Trophoblast cell (in vitro differentiated cells and primary cell): ENCODE measurements around the gene MTR.

ENCODE experiments used
- DNase-seq, 2 donors: peaks; one replicate each; pipeline ENCODE4 v3.0.0-alpha.2; 2016
- H2AFZ ChIP-seq: 2 replicates; pipeline ENCODE4 v1.6.1; 2013; ENCODE audit warnings: low read length, moderate library complexity, mild to moderate bottlenecking; ENCODE audit not compliant: insufficient read depth, poor library complexity
- H2AK5ac ChIP-seq: 2 replicates; pipeline ENCODE4 v1.6.1; 2013; ENCODE audit warnings: mild to moderate bottlenecking, low read length
- H2BK120ac ChIP-seq: 2 replicates; pipeline ENCODE4 v1.6.1; 2013; ENCODE audit warnings: low read length, mild to moderate bottlenecking, moderate library complexity; ENCODE audit not compliant: insufficient read depth, poor library complexity
- H2BK12ac ChIP-seq: 2 replicates; pipeline ENCODE4 v1.6.1; 2013; ENCODE audit warnings: mild to moderate bottlenecking, low read length, moderate library complexity
- H2BK5ac ChIP-seq: 2 replicates; pipeline ENCODE4 v1.6.1; 2013; ENCODE audit warnings: low read length, low read depth, moderate library complexity, mild to moderate bottlenecking; ENCODE audit not compliant: poor library complexity
- H3K14ac ChIP-seq: 2 replicates; pipeline ENCODE4 v1.6.1; 2013; ENCODE audit warnings: mild to moderate bottlenecking, low read length
- H3K18ac ChIP-seq: 2 replicates; pipeline ENCODE4 v1.6.1; 2013; ENCODE audit warnings: mild to moderate bottlenecking, low read length
- H3K23ac ChIP-seq: 2 replicates; pipeline ENCODE4 v1.6.1; 2013; ENCODE audit warnings: low read length
- H3K27ac ChIP-seq: 2 replicates; pipeline ENCODE4 v1.5.1; 2013; ENCODE audit warnings: low read depth, mild to moderate bottlenecking, inconsistent platforms, low read length, moderate library complexity
- H3K27me3 ChIP-seq: 2 replicates; pipeline ENCODE4 v1.6.1; 2013; ENCODE audit warnings: inconsistent platforms, mild to moderate bottlenecking, low read length, moderate library complexity; ENCODE audit not compliant: insufficient read depth
- H3K36me3 ChIP-seq, 2 experiments: 1 replicate in 1 of 2; 2 replicates in 1 of 2; pipeline ENCODE4 v1.6.1; 2013; ENCODE audit warnings: low read length in 2 of 2, mild to moderate bottlenecking in 2 of 2, moderate library complexity in 1 of 2; ENCODE audit not compliant: insufficient read depth in 2 of 2, control insufficient read depth in 1 of 2
- H3K4ac ChIP-seq: 2 replicates; pipeline ENCODE4 v1.6.1; 2013; ENCODE audit warnings: low read depth, mild to moderate bottlenecking, low read length, moderate library complexity
- H3K4me1 ChIP-seq, 2 experiments: 1 replicate in 1 of 2; 2 replicates in 1 of 2; pipeline ENCODE4 v1.6.1; 2013; ENCODE audit warnings: low read length in 2 of 2, mild to moderate bottlenecking in 2 of 2, moderate library complexity in 1 of 2; ENCODE audit not compliant: insufficient read depth in 2 of 2, control insufficient read depth in 1 of 2
- H3K4me2 ChIP-seq: 2 replicates; pipeline ENCODE4 v1.6.1; 2013; ENCODE audit warnings: inconsistent platforms, mild to moderate bottlenecking, low read length, moderate library complexity
- H3K4me3 ChIP-seq: 2 replicates; pipeline ENCODE4 v1.5.1; 2013; ENCODE audit warnings: mild to moderate bottlenecking, low read depth, low read length, inconsistent platforms
- H3K79me1 ChIP-seq: one replicate; pipeline ENCODE4 v1.6.1; 2013; ENCODE audit warnings: low read length
- H3K79me2 ChIP-seq: 2 replicates; pipeline ENCODE4 v1.6.1; 2013; ENCODE audit warnings: low read length, mild to moderate bottlenecking; ENCODE audit not compliant: control insufficient read depth, insufficient read depth, poor library complexity
- H3K9ac ChIP-seq: 2 replicates; pipeline ENCODE4 v1.6.1; 2013; ENCODE audit warnings: mild to moderate bottlenecking, low read length
- H3K9me3 ChIP-seq: 2 replicates; pipeline ENCODE4 v1.6.1; 2013; ENCODE audit warnings: low read depth, mild to moderate bottlenecking, control low read depth, inconsistent platforms, low read length; ENCODE audit not compliant: insufficient read depth
- H4K12ac ChIP-seq: 2 replicates; pipeline ENCODE4 v1.6.1; 2013; ENCODE audit warnings: low read depth, mild to moderate bottlenecking, low read length, moderate library complexity
- H4K8ac ChIP-seq: 2 replicates; pipeline ENCODE4 v1.6.1; 2013; ENCODE audit warnings: low read depth, mild to moderate bottlenecking, low read length, moderate library complexity
- H4K91ac ChIP-seq: one replicate; pipeline ENCODE4 v1.6.1; 2013; ENCODE audit warnings: low read depth, mild to moderate bottlenecking, low read length, moderate library complexity
- WGBS: extraction: QIAGEN DNeasy Blood & Tissue Kit; methylation state at CpG from one replicate; pipeline ENCODE4 v1.1.7; 2013; ENCODE audit warnings: missing lambda C conversion rate; ENCODE audit not compliant: insufficient read length, insufficient coverage; ENCODE audit errors: extremely low coverage; 5-methylcytosine and 5-hydroxymethylcytosine counted together

The MTR gene

DNA sequence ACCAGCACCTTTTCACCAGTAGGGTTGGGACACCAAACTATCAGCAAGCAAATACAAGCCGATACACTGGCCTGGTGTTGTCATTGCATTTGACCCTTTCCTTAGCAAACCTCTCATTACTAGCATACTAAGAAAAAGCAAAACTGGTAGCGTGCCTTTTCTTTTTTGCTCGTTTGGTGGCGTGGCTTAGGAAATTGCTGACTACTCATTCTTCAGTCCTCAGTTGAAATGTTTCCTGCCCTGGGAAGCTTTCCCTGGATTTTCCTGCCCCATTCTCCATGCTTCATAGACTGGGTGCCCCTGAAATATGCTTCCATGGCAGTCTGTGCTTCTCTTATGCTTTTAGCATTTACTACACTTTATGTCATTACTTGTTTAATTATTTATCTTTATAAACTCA, 42.0 kb downstream of the MTR start:
- Histone ChIP-seq H3K4me3 (no peak overlapping the region), H3K4me2 (no peak overlapping the region), H3K4ac (no peak overlapping the region), H2AK5ac (peak overlapping the region; percentile 90), H2BK12ac (no peak overlapping the region), H3K9me3 (no peaks in the 10 kb centered on the region), H3K27ac (peak overlapping the region; percentile 56), H3K36me3 (peaks cover 5 to 8% of the 10 kb centered on the region in 2 experiments), H2BK5ac (no peak overlapping the region), H3K23ac (peak overlapping the region; percentile 56), H4K12ac (no peak overlapping the region), H4K91ac (peak overlapping the region; percentile 19), H3K18ac (no peak overlapping the region), H3K9ac (no peak overlapping the region), H2BK120ac (peak overlapping the region; percentile 62), H3K79me2 (no peaks in the 10 kb centered on the region), H3K79me1 (peaks cover 3% of the 10 kb centered on the region), H3K4me1 (peaks cover 2 to 13% of the 10 kb centered on the region in 2 experiments), H2AFZ (no peak overlapping the region), H3K14ac (no peak overlapping the region), H4K8ac (no peak overlapping the region), H3K27me3 (no peaks in the 10 kb centered on the region)
- WGBS, result no CpG with 5 or more reads among the region's 4 CpGs
- DNase-seq, result no peak

DNA sequence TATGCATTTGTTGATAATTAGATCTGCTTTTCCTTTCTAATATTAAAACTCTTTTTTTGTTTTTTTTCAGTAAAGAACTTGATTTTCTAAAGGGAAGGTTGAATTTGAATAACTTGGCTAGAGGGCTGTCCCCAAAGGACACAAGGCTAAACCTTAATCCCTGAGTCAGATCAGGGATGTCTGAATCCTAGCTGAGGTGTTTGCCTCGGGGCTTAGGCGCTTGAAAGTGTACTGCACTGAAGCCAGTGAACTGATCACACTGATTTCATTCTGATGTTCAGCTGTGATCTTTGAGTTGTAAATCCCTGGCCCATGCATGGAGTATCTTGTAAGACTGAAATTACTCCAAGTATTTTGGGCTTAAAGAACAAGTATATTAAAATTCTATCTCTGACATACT, 42.8 kb downstream of the MTR start:
- H3K27me3 ChIP-seq, result no peaks in the 10 kb centered on the region
- no peak overlapping the region for H4K12ac ChIP-seq
- no peak overlapping the region for H2BK5ac ChIP-seq
- no peak overlapping the region for H3K18ac ChIP-seq
- peaks cover 2 to 13% of the 10 kb centered on the region in 2 experiments for H3K4me1 ChIP-seq
- H3K14ac ChIP-seq, result no peak overlapping the region
- no peak overlapping the region for H2BK12ac ChIP-seq
- peaks cover 4 to 5% of the 10 kb centered on the region in 2 experiments for H3K36me3 ChIP-seq
- no peak overlapping the region for H3K4me2 ChIP-seq
- H4K8ac ChIP-seq, result no peak overlapping the region
- H3K27ac ChIP-seq, result no peak overlapping the region
- no peaks in the 10 kb centered on the region for H3K9me3 ChIP-seq
- H2BK120ac ChIP-seq, result no peak overlapping the region
- no peak overlapping the region for H2AFZ ChIP-seq
- H3K9ac ChIP-seq, result no peak overlapping the region
- H3K79me1 ChIP-seq, result peaks cover 3% of the 10 kb centered on the region
- H3K4ac ChIP-seq, result no peak overlapping the region
- H2AK5ac ChIP-seq, result no peak overlapping the region
- no peaks in the 10 kb centered on the region for H3K79me2 ChIP-seq
- no peak overlapping the region for H3K4me3 ChIP-seq
- H3K23ac ChIP-seq, result no peak overlapping the region
- WGBS, result no CpG with 5 or more reads among the region's 2 CpGs
- DNase-seq, result no peak
- H4K91ac ChIP-seq, result no peak overlapping the region

DNA sequence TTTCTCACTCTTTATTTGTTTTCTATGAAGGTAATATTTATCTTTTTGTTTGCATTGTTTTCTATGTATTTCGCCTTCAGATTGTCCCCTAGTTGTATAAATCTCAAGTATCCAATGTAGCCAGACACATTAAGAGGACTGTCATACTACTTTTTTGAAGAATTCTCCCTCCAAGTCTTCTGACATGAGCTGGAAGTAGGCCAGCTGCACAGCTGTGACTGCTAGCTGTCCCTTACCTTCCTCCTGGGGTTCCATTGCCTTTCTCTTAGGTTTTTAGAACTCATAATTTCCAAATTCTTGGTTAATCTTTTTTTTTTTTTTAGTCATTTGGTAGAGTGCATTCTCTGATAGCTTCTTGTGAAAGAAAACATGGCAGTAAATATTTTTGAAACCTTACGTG, 46.2 kb downstream of the MTR start:
- no peak overlapping the region for H3K23ac ChIP-seq
- no peaks in the 10 kb centered on the region for H3K27me3 ChIP-seq
- H4K12ac ChIP-seq, result no peak overlapping the region
- H3K27ac ChIP-seq, result no peak overlapping the region
- no peak overlapping the region for H3K9ac ChIP-seq
- H3K4me1 ChIP-seq, result peaks cover 3 to 16% of the 10 kb centered on the region in 2 experiments
- H3K4me3 ChIP-seq, result no peak overlapping the region
- H2AFZ ChIP-seq, result no peak overlapping the region
- no peak overlapping the region for H3K4ac ChIP-seq
- no peaks in the 10 kb centered on the region for H3K9me3 ChIP-seq
- no peak overlapping the region for H4K91ac ChIP-seq
- no CpG with 5 or more reads among the region's 2 CpGs for WGBS
- H3K14ac ChIP-seq, result no peak overlapping the region
- H3K79me2 ChIP-seq, result no peaks in the 10 kb centered on the region
- H2BK12ac ChIP-seq, result no peak overlapping the region
- no peak overlapping the region for H4K8ac ChIP-seq
- H3K4me2 ChIP-seq, result no peak overlapping the region
- H3K36me3 ChIP-seq, result peaks cover 3 to 4% of the 10 kb centered on the region in 2 experiments
- no peak overlapping the region for H2BK120ac ChIP-seq
- H3K18ac ChIP-seq, result no peak overlapping the region
- peaks cover 9% of the 10 kb centered on the region for H3K79me1 ChIP-seq
- no peak overlapping the region for H2BK5ac ChIP-seq
- no peak for DNase-seq
- no peak overlapping the region for H2AK5ac ChIP-seq

DNA sequence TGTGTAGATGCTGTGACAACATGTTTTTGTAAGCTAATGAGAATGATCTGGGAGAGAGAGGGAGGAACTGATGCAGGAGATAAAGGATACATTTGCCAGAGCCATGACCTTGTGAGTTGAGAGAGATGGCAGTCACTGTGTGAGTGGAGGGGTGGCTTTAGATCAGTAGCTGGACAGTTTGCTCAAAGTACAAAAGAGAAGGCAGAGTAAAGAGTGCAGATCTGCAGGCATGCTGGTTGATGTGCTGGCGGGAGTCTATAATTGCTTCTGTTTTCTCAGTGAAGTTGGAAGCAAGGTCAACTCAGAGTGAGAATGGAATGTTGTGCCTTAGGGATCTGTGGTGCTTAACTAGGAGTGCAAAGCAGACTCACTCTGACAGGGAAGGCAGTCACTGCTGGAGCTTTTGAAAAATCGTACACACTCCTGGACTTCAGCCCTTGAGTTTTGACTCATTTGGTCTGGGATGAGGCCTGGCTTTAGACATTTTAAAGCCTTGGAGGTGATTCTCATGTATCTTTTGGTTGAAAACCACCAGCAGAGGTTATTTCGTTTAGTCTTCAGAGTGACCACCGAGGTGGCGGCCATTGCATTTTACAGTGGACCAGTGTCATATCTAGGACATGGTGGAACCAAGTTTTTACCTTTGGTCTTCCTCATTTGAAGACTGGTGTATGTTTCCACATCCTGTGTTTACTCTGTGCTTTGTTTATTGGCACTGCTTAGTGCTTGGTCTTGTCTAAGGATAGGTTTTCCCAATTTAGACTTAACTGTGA, 49.6 kb downstream of the MTR start:
- peak overlapping the region; percentile 96 for H3K27ac ChIP-seq
- H3K36me3 ChIP-seq, result peaks cover 3% of the 10 kb centered on the region in 2 experiments
- H3K4ac ChIP-seq, result no peak overlapping the region
- no peak overlapping the region for H4K12ac ChIP-seq
- no peaks in the 10 kb centered on the region for H3K9me3 ChIP-seq
- H3K18ac ChIP-seq, result no peak overlapping the region
- H3K79me1 ChIP-seq, result peaks cover 7% of the 10 kb centered on the region
- no peak overlapping the region for H2BK120ac ChIP-seq
- WGBS, result no CpG with 5 or more reads among the region's 5 CpGs
- H3K4me3 ChIP-seq, result no peak overlapping the region
- no peak overlapping the region for H2AK5ac ChIP-seq
- no peak overlapping the region for H2AFZ ChIP-seq
- H2BK5ac ChIP-seq, result peak overlapping the region; percentile 52
- no peak overlapping the region for H3K23ac ChIP-seq
- H3K79me2 ChIP-seq, result no peaks in the 10 kb centered on the region
- no peak overlapping the region for H3K9ac ChIP-seq
- H4K91ac ChIP-seq, result no peak overlapping the region
- no peak overlapping the region for H3K14ac ChIP-seq
- peak overlapping the region; percentile 15 for H3K4me2 ChIP-seq
- peaks cover 3 to 14% of the 10 kb centered on the region in 2 experiments for H3K4me1 ChIP-seq
- no peak overlapping the region for H4K8ac ChIP-seq
- H3K27me3 ChIP-seq, result no peaks in the 10 kb centered on the region
- DNase-seq, result peak; percentile 12 to 65
- no peak overlapping the region for H2BK12ac ChIP-seq
